ENCODE data around the gene ALDH1L1. TPM values are rescaled to one million over a fixed set of nuclear protein-coding genes. Genes with fewer than 3 reads are reported as not detected.

ALDH1L1 gene
- total and polyA plus RNA-seq, 2 of the 13 experiments (the other 11 are each of a cell fraction or from before 2014, with no cell fraction given) = 11.2 to 28.7 TPM

GRCh38 chr3:126128504-126129397 is 51.6 kb downstream of the ALDH1L1 start:
- CTCF ChIA-PET (ENCODE audit: low intra/inter-chr PET ratio, low total read pairs) = no interaction called here
- Histone ChIP-seq H2AFZ (ENCODE audit: low read length) (no peak overlapping the region), H3K9me3 (ENCODE audit: low read length) (no peaks in the 10 kb centered on the region), H3K4me1 (ENCODE audit: insufficient read depth, low read length) (peaks cover 10% of the 10 kb centered on the region), H3K4me2 (ENCODE audit: low read depth, low read length) (no peak overlapping the region), H3K27me3 (ENCODE audit: control insufficient read depth in 1 of 2, insufficient read depth in 2 of 2, low read length in 2 of 2) (no peaks in the 10 kb centered on the region), H4K20me1 (ENCODE audit: insufficient read depth, low read length) (no peaks in the 10 kb centered on the region), H3K79me2 (ENCODE audit: insufficient read depth, low read length) (no peaks in the 10 kb centered on the region), H3K36me3 (replicated peaks in 1 of 2; ENCODE audit: control insufficient read depth in 1 of 2, insufficient read depth in 2 of 2, low read length in 2 of 2) (no peaks in the 10 kb centered on the region), H3K27ac (ENCODE audit: extremely low read length, insufficient read depth, low read length) (no peak overlapping the region), H3K9ac (ENCODE audit: insufficient read depth, low read depth, low read length) (no peak overlapping the region), H3K4me3 (replicated peaks in 1 of 3; ENCODE audit: insufficient read depth in 1 of 3, low read depth in 2 of 3, low read length in 3 of 3) (no peak overlapping the region)
- FAIRE-seq (no peak), DNase-seq (ENCODE audit: low spot score) (no peak), ATAC-seq (peak; percentile 24; the same call in 2 of the 3 replicates)
- no TSS peak for BruUV-seq (replicated peaks)
- POLR2A ChIA-PET = no interaction called here
- in situ Hi-C loops (cut with HindIII; ENCODE audit: extremely low pct_ligation_motif_present, low pct_unique_long_range_greater_than_20kb) (loop anchor here (25.0 kb wide), 1 partner anchor 234 kb away; the partner anchor contains the start of gene KLF15), intact Hi-C loops (cut with micrococcal nuclease; ENCODE audit: unreplicated experiment) (no loop called here)
- no peak for TF ChIP-seq LRRFIP1 (CRISPR knock-in tag; conservative IDR thresholded peaks at IDR 0.05)
- no peak for TF ChIP-seq NR2C2 (CRISPR knock-in tag; IDR thresholded peaks at IDR 0.05; ENCODE audit: borderline replicate concordance)
- TF ChIP-seq, protein P1, sequence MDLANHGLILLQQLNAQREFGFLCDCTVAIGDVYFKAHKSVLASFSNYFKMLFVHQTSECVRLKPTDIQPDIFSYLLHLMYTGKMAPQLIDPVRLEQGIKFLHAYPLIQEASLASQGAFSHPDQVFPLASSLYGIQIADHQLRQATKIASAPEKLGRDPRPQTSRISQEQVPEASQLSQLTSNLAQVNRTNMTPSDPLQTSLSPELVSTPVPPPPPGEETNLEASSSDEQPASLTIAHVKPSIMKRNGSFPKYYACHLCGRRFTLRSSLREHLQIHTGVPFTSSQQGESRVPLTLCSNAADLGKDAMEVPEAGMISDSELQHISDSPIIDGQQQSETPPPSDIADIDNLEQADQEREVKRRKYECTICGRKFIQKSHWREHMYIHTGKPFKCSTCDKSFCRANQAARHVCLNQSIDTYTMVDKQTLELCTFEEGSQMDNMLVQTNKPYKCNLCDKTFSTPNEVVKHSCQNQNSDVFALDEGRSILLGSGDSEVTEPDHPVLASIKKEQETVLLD (CRISPR knock-in tag; IDR thresholded peaks at IDR 0.05; ENCODE audit: low read depth) = no peak
- TF ChIP-seq MAFK (conservative IDR thresholded peaks at IDR 0.05 in 1 of 2, IDR thresholded peaks at IDR 0.05 in 1 of 2; ENCODE audit: low read length in 2 of 2) = no peak
- TF ChIP-seq KAT2B (IDR thresholded peaks at IDR 0.05; ENCODE audit: borderline replicate concordance, low read depth, low read length) = no peak
- no peak for TF ChIP-seq HOXA9 (CRISPR knock-in tag; IDR thresholded peaks at IDR 0.05; ENCODE audit: borderline replicate concordance)
- TF ChIP-seq ZZZ3 (CRISPR knock-in tag; IDR thresholded peaks at IDR 0.05; ENCODE audit: borderline replicate concordance) = no peak
- TF ChIP-seq ARID3A (IDR thresholded peaks at IDR 0.05; ENCODE audit: low read depth, low read length) = no peak
- no peak for TF ChIP-seq ZNF326 (CRISPR knock-in tag; IDR thresholded peaks at IDR 0.05; ENCODE audit: borderline replicate concordance)
- TF ChIP-seq ZNF234 (CRISPR knock-in tag; conservative IDR thresholded peaks at IDR 0.05) = no peak
- no peak for TF ChIP-seq ZNF629 (CRISPR knock-in tag; conservative IDR thresholded peaks at IDR 0.05)
- 93% methylated on average over 7 of the region's 13 CpGs for WGBS (ENCODE audit: low lambda C conversion rate)

All from HepG2 (cell line).